Astrocyte (in vitro differentiated cells and primary cell): ENCODE results near the gene PARPBP.

Source experiments
- EZH2 ChIP-seq: IDR thresholded peaks from 2 replicates; pipeline ENCODE4 v1.6.1; 2012; ENCODE audit warnings: mild to moderate bottlenecking, low read length, inconsistent platforms; ENCODE audit not compliant: insufficient read depth
- TF ChIP-seq, protein P1 (sequence below): IDR thresholded peaks from 2 replicates; pipeline ENCODE4 v1.5.1; 2011; ENCODE audit warnings: low read depth, mild to moderate bottlenecking, inconsistent platforms, low read length, moderate library complexity; ENCODE audit not compliant: insufficient read depth

DNA sequence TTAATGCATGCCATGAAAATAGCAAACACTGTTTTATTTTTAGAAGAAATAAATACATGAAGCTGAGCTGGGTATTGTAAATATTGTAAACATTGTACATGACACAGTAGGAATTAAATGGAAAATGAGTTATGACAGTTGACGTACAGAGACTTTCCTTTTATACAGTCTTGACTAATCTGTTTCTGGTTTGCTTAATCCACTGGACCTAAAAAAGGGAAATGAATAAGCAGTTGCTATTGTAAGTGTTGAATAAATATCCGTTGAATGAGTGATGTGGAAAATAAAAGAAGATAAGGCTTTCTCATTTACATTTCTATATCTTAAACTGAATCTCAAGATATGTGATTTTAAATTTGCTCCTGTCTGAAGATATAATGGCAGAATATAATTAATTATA lies 62.7 kb downstream of the PARPBP start:
- TF ChIP-seq, protein P1, sequence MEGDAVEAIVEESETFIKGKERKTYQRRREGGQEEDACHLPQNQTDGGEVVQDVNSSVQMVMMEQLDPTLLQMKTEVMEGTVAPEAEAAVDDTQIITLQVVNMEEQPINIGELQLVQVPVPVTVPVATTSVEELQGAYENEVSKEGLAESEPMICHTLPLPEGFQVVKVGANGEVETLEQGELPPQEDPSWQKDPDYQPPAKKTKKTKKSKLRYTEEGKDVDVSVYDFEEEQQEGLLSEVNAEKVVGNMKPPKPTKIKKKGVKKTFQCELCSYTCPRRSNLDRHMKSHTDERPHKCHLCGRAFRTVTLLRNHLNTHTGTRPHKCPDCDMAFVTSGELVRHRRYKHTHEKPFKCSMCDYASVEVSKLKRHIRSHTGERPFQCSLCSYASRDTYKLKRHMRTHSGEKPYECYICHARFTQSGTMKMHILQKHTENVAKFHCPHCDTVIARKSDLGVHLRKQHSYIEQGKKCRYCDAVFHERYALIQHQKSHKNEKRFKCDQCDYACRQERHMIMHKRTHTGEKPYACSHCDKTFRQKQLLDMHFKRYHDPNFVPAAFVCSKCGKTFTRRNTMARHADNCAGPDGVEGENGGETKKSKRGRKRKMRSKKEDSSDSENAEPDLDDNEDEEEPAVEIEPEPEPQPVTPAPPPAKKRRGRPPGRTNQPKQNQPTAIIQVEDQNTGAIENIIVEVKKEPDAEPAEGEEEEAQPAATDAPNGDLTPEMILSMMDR: no peak
- no peak for TF ChIP-seq EZH2
